OCI-LY1 (cell line): ENCODE data around the gene TOM1L2.

Experiments used
- H2AFZ ChIP-seq: fragments of 200-600 bp; sonication (generic), shearing (Covaris generic); 2 replicates; pipeline ENCODE4 v1.6.0; 2014; ENCODE audit warnings: antibody characterized with exemption, mild to moderate bottlenecking, low read length
- H3F3A ChIP-seq: fragments of 200-600 bp; sonication (generic), shearing (Covaris generic); 2 replicates; pipeline ENCODE4 v1.6.0; 2014; ENCODE audit warnings: mild to moderate bottlenecking, antibody characterized with exemption, low read length, moderate library complexity; ENCODE audit not compliant: insufficient read depth
- H3K27ac ChIP-seq: fragments of 200-600 bp; sonication (generic); 2 replicates; pipeline ENCODE4 v1.5.1; 2014; ENCODE audit warnings: low read length, mixed run types, mild to moderate bottlenecking, low read depth; ENCODE audit not compliant: poor library complexity, severe bottlenecking
- H3K27me3 ChIP-seq: fragments of 200-600 bp; sonication (generic); 2 replicates; pipeline ENCODE4 v1.6.0; 2014; ENCODE audit warnings: antibody characterized with exemption, mild to moderate bottlenecking, low read length, moderate library complexity; ENCODE audit not compliant: insufficient read depth
- H3K36me3 ChIP-seq: fragments of 200-600 bp; sonication (generic); 2 replicates; pipeline ENCODE4 v1.6.1; 2014; ENCODE audit warnings: mild to moderate bottlenecking, antibody characterized with exemption, low read length, moderate library complexity, mixed read lengths; ENCODE audit not compliant: insufficient read depth
- H3K4me1 ChIP-seq: fragments of 200-600 bp; sonication (generic); 2 replicates; pipeline ENCODE4 v1.5.1; 2014; ENCODE audit warnings: mild to moderate bottlenecking, low read length, moderate library complexity; ENCODE audit not compliant: insufficient read depth, severe bottlenecking
- H3K4me2 ChIP-seq: fragments of 200-600 bp; sonication (generic), shearing (Covaris generic); 2 replicates; pipeline ENCODE4 v1.6.1; 2014; ENCODE audit warnings: low read length
- H3K4me3 ChIP-seq: fragments of 200-600 bp; sonication (generic); 2 replicates; pipeline ENCODE4 v1.5.1; 2014; ENCODE audit warnings: low read length, low read depth, mild to moderate bottlenecking, mixed read lengths; ENCODE audit not compliant: poor library complexity, severe bottlenecking
- H3K79me2 ChIP-seq: fragments of 200-600 bp; shearing (Covaris generic); 2 replicates; pipeline ENCODE4 v1.6.1; 2016; ENCODE audit warnings: mixed run types, low read length, mixed read lengths; ENCODE audit not compliant: insufficient read depth
- H3K9ac ChIP-seq: fragments of 200-600 bp; sonication (generic), shearing (Covaris generic); 2 replicates; pipeline ENCODE4 v1.6.1; 2014; ENCODE audit warnings: mild to moderate bottlenecking, low read length, mixed read lengths
- H3K9me2 ChIP-seq: fragments of 200-600 bp; sonication (generic), shearing (Covaris generic); 2 replicates; pipeline ENCODE4 v1.6.1; 2014; ENCODE audit warnings: low read depth, mild to moderate bottlenecking, low read length, mixed read lengths
- H3K9me3 ChIP-seq: fragments of 200-600 bp; shearing (Covaris generic); 2 replicates; pipeline ENCODE4 v1.6.1; 2014; ENCODE audit warnings: low read length, mixed read lengths
- H4K20me1 ChIP-seq: fragments of 200-600 bp; sonication (generic), shearing (Covaris generic); 2 replicates; pipeline ENCODE4 v1.6.0; 2016; ENCODE audit warnings: mild to moderate bottlenecking, low read length; ENCODE audit not compliant: insufficient read depth
- EZH2 ChIP-seq: fragments of 200-600 bp; sonication (generic), shearing (Covaris generic); IDR thresholded peaks from 2 replicates; pipeline ENCODE4 v1.8.0; 2017; ENCODE audit warnings: borderline replicate concordance, mixed run types, mild to moderate bottlenecking, antibody characterized with exemption, low read length, moderate library complexity, mixed read lengths
- TF ChIP-seq, protein P1 (sequence below): fragments of 200-600 bp; sonication (generic), shearing (Covaris generic); IDR thresholded peaks from 2 replicates; pipeline ENCODE4 v1.5.1; 2017; ENCODE audit warnings: mild to moderate bottlenecking, antibody characterized with exemption, low read length, moderate library complexity, mixed read lengths

The TOM1L2 gene

DNA sequence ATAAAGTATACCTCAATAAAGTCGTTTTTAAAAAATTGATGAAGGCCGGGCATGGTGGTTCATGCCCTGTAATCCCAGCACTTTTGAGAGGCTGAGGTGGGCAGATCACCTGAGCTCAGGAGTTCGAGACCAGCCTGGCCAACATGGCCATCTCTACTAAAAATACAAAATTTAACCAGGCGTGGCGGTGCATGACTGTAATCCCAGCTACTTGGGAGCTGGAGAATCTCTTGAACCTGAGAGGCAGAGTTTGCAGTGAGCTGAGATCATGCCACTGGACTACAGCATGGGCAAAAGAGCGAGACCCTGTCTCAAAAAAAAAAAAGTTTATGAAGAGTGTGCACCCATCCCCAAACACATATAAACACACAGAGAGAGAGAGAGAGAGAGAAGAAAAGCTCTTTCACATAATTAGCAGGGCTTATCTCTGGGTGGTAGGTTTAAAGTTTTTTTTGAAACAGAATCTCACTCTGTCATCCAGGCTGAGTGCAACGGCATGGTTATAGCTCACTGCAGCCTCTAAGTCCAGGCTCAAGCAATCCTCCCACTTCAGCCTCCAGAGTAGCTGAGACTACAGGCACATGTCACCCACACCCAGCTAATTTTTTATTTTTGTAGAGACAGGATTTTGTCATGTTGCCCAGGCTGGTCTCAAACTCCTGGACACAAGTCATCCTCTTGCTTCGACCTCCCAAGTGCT is 138.4 kb downstream of the TOM1L2 start:
- Histone ChIP-seq H3K79me2 (0 out of 2 replicates have a peak, but pooled peaks cover 2% of the 10 kb centered on the region), H4K20me1 (no peaks in the 10 kb centered on the region)

DNA sequence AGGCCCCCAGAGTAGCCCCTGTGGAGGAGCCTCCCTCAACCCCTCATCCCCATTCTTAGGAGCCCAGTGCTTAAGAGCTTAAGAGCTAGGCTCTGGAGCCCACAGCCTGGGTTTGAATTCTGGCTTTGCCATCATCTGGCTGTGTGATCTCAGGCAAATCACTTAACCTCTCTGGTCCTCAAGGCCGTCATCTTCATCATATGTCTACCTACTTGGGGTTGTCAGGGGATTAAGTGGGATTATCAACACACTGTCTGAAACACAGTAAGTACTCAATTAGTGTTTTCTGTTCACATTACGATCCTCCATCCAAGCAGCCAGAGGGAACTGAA is 140.2 kb downstream of the TOM1L2 start:
- H3K4me3 ChIP-seq: no peak overlapping the region
- peak overlapping the region; percentile 30 for H3K27ac ChIP-seq
- no peak overlapping the region for H3K4me2 ChIP-seq
- H3K9me2 ChIP-seq: no peaks in the 10 kb centered on the region
- 0 out of 2 replicates have a peak, but pooled peaks cover 2% of the 10 kb centered on the region for H3F3A ChIP-seq
- H3K27me3 ChIP-seq: no peaks in the 10 kb centered on the region
- 0 out of 2 replicates have a peak, but pooled peaks cover 2% of the 10 kb centered on the region for H3K79me2 ChIP-seq
- H3K9ac ChIP-seq: no peak overlapping the region
- TF ChIP-seq, protein P1, sequence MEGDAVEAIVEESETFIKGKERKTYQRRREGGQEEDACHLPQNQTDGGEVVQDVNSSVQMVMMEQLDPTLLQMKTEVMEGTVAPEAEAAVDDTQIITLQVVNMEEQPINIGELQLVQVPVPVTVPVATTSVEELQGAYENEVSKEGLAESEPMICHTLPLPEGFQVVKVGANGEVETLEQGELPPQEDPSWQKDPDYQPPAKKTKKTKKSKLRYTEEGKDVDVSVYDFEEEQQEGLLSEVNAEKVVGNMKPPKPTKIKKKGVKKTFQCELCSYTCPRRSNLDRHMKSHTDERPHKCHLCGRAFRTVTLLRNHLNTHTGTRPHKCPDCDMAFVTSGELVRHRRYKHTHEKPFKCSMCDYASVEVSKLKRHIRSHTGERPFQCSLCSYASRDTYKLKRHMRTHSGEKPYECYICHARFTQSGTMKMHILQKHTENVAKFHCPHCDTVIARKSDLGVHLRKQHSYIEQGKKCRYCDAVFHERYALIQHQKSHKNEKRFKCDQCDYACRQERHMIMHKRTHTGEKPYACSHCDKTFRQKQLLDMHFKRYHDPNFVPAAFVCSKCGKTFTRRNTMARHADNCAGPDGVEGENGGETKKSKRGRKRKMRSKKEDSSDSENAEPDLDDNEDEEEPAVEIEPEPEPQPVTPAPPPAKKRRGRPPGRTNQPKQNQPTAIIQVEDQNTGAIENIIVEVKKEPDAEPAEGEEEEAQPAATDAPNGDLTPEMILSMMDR: no peak
- no peak for TF ChIP-seq EZH2
- H3K4me1 ChIP-seq: peaks cover 65% of the 10 kb centered on the region
- H3K9me3 ChIP-seq: no peaks in the 10 kb centered on the region
- no peaks in the 10 kb centered on the region for H4K20me1 ChIP-seq
- H2AFZ ChIP-seq: no peak overlapping the region
- H3K36me3 ChIP-seq: peaks cover 22% of the 10 kb centered on the region

More for the DNA sequence above, 138.4 kb downstream of the TOM1L2 start:
- H3K4me1 ChIP-seq: peaks cover 65% of the 10 kb centered on the region
- H3K27ac ChIP-seq: peak overlapping the region; percentile 92
- 0 out of 2 replicates have a peak, but pooled peaks cover 2% of the 10 kb centered on the region for H3F3A ChIP-seq
- H3K4me2 ChIP-seq: peak overlapping the region; percentile 97; the same call in 1 of the 2 replicates
- peak overlapping the region; percentile 97; the same call in 1 of the 2 replicates for H3K9ac ChIP-seq
- H3K27me3 ChIP-seq: no peaks in the 10 kb centered on the region
- TF ChIP-seq, protein P1: no peak
- no peak for TF ChIP-seq EZH2
- no peaks in the 10 kb centered on the region for H3K9me3 ChIP-seq
- H2AFZ ChIP-seq: no peak overlapping the region
- H3K9me2 ChIP-seq: no peaks in the 10 kb centered on the region
- peaks cover 18% of the 10 kb centered on the region for H3K36me3 ChIP-seq
- no peak overlapping the region for H3K4me3 ChIP-seq

DNA sequence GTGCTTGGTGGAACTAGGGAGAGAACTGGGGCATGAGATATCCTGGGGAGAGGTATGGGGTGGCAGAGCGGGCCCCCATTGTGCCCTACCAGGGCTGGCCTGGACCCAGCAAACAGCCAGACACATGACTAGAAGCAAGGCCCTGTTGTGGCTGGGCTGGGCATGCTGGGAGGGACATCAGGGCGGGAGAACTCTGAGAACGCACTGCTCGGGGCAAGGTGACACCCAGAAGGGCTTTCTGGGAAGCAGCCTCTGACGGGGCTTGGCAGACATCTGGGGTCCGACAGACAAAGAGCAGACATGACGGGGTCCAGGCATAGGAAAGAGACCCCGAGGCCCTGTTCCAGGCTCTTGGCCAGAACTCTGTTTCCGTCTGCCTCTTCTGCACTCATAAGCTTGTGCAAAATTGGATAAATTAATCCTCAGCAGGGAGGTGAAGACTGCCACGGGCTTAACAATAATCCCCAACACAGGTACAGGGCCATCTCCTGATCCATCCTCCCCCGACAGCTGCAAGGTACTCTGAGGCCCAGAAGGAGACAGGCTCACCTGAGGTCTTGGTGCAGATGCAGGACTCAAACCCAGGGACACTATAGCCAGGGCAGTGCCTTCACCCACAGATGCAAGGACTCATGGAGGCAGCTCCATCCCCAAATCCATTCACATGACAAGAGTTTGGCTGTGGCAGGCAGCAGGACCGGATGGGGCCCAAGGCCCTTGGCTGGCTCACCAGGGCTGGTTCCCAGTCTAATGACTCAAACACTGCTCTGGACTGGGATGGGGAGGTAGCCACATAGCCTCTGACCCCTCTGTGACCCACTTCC is 140.8 kb downstream of the TOM1L2 start:
- no peaks in the 10 kb centered on the region for H3K27me3 ChIP-seq
- no peaks in the 10 kb centered on the region for H4K20me1 ChIP-seq
- H3K9me3 ChIP-seq: no peaks in the 10 kb centered on the region
- 0 out of 2 replicates have a peak, but pooled peaks cover 2% of the 10 kb centered on the region for H3K79me2 ChIP-seq
- no peak overlapping the region for H3K9ac ChIP-seq
- no peaks in the 10 kb centered on the region for H3K9me2 ChIP-seq
- no peak for TF ChIP-seq EZH2
- TF ChIP-seq, protein P1: no peak
- no peak overlapping the region for H3K4me2 ChIP-seq
- peaks cover 25% of the 10 kb centered on the region for H3K36me3 ChIP-seq
- no peak overlapping the region for H2AFZ ChIP-seq
- H3K27ac ChIP-seq: peak overlapping the region; percentile 30
- no peak overlapping the region for H3K4me3 ChIP-seq
- H3F3A ChIP-seq: 0 out of 2 replicates have a peak, but pooled peaks cover 2% of the 10 kb centered on the region
- peaks cover 69% of the 10 kb centered on the region for H3K4me1 ChIP-seq
